Ascending aorta (tissue), 2 donors: ENCODE data around the gene CAMK1D. TPM values are rescaled to one million over a fixed set of nuclear protein-coding genes. Genes with fewer than 3 reads are reported as not detected.

Source experiments
- DNase-seq, 2 donors: peaks; one replicate each; pipeline ENCODE4 v3.0.0-alpha.2; 2019; ENCODE audit warnings: low spot score in 2 of 2
- H3K27ac ChIP-seq, 2 donors: fragments of 200-600 bp; sonication (generic); one replicate each; pipeline ENCODE4 v1.5.1; 2016 to 2017; ENCODE audit warnings: mild to moderate bottlenecking in 1 of 2
- H3K27me3 ChIP-seq: fragments of 200-600 bp; sonication (generic); one replicate; pipeline ENCODE4 v1.5.1; 2017
- H3K36me3 ChIP-seq, 2 donors: fragments of 200-600 bp; sonication (generic); one replicate each; pipeline ENCODE4 v1.5.1; 2016
- H3K4me1 ChIP-seq, 2 donors: fragments of 200-600 bp; sonication (generic); one replicate each; pipeline ENCODE4 v1.5.1; 2016 to 2017; ENCODE audit warnings: mild to moderate bottlenecking in 1 of 2
- H3K4me3 ChIP-seq, 2 donors: fragments of 200-600 bp; sonication (generic); one replicate each; pipeline ENCODE4 v1.5.1; 2016 to 2017; ENCODE audit warnings: mild to moderate bottlenecking in 1 of 2
- H3K9me3 ChIP-seq, 2 donors: fragments of 200-600 bp; sonication (generic); one replicate each; pipeline ENCODE4 v1.5.1; 2016
- CTCF ChIP-seq, 3 experiments: fragments of 200-600 bp in 2 of 3; fragments of 450-650 bp in 1 of 3; sonication (generic) in 2 of 3; IDR thresholded peaks; one replicate each; pipeline ENCODE4 v1.5.1; 2016 to 2019; ENCODE audit warnings: antibody characterized with exemption in 3 of 3, mild to moderate bottlenecking in 1 of 3, moderate library complexity in 1 of 3
- intact Hi-C: fragments of 100-400 bp; cut with DNase I; formaldehyde crosslinking; loops from one replicate; pipeline ENCODE4 v1.15.1; 2023
- total RNA-seq: library from RNA; depleted of rRNA; stranded (reverse); fragments of >200 nt; gene quantifications from one replicate; pipeline ENCODE4 v1.1.0, GENCODE V29; 2016

CAMK1D gene
- total RNA-seq, 1 donor from 2014 or later = 4.2 TPM

- intact Hi-C loops = no loop called here
- H3K27me3 ChIP-seq = no peaks in the 10 kb centered on the region
- TF ChIP-seq CTCF (IDR thresholded peaks at IDR 0.05) = no peak
- H3K27ac ChIP-seq = no peak overlapping the region
- no peaks in the 10 kb centered on the region for H3K4me1 ChIP-seq
- no peak overlapping the region for H3K4me3 ChIP-seq
- no peaks in the 10 kb centered on the region for H3K36me3 ChIP-seq
- no peaks in the 10 kb centered on the region for H3K9me3 ChIP-seq
- no peak for DNase-seq
Measured at GRCh38 chr10:12603766-12604470, 254.6 kb downstream of the CAMK1D start.

- Histone ChIP-seq H3K4me3 (peak overlapping the region; percentile 33 to 49), H3K27me3 (no peaks in the 10 kb centered on the region), H3K36me3 (no peaks in the 10 kb centered on the region), H3K4me1 (no peaks in the 10 kb centered on the region), H3K9me3 (no peaks in the 10 kb centered on the region), H3K27ac (peak overlapping the region in 1 of 2 donors; percentile 48)
- no peak for TF ChIP-seq CTCF (IDR thresholded peaks at IDR 0.05)
- peak; percentile 32 to 76 for DNase-seq
- intact Hi-C loops = no loop called here
Measured at GRCh38 chr10:12605580-12606405, 256.4 kb downstream of the CAMK1D start.

GRCh38 chr10:12606461-12606860 is 257.1 kb downstream of the CAMK1D start:
- H3K4me3 ChIP-seq = no peak overlapping the region
- H3K36me3 ChIP-seq = no peaks in the 10 kb centered on the region
- DNase-seq = no peak
- no peaks in the 10 kb centered on the region for H3K27me3 ChIP-seq
- no peak for TF ChIP-seq CTCF (IDR thresholded peaks at IDR 0.05)
- intact Hi-C loops = no loop called here
- H3K27ac ChIP-seq = no peak overlapping the region
- H3K9me3 ChIP-seq = no peaks in the 10 kb centered on the region
- no peaks in the 10 kb centered on the region for H3K4me1 ChIP-seq

GRCh38 chr10:12608761-12609160 is 259.4 kb downstream of the CAMK1D start:
- no peak for DNase-seq
- H3K27ac ChIP-seq = no peak overlapping the region
- H3K9me3 ChIP-seq = no peaks in the 10 kb centered on the region
- TF ChIP-seq CTCF (IDR thresholded peaks at IDR 0.05) = no peak
- H3K4me3 ChIP-seq = no peak overlapping the region
- intact Hi-C loops = no loop called here
- H3K36me3 ChIP-seq = no peaks in the 10 kb centered on the region
- H3K4me1 ChIP-seq = no peaks in the 10 kb centered on the region
- no peaks in the 10 kb centered on the region for H3K27me3 ChIP-seq

- no peak for DNase-seq
- H3K36me3 ChIP-seq = no peaks in the 10 kb centered on the region
- H3K9me3 ChIP-seq = no peaks in the 10 kb centered on the region
- no peaks in the 10 kb centered on the region for H3K27me3 ChIP-seq
- no peaks in the 10 kb centered on the region for H3K4me1 ChIP-seq
- no peak overlapping the region for H3K4me3 ChIP-seq
- H3K27ac ChIP-seq = no peak overlapping the region
- TF ChIP-seq CTCF (IDR thresholded peaks at IDR 0.05) = no peak
- intact Hi-C loops = no loop called here
Measured at GRCh38 chr10:12609435-12609834, 260.1 kb downstream of the CAMK1D start.
